ENCODE measurements around the gene RBP3.

The RBP3 gene

GRCh38 chr10:47358457-47358856, 10.3 kb downstream of the RBP3 start:
- TF ChIP-seq CREB5 (CRISPR knock-in tag; IDR thresholded peaks at IDR 0.05; ENCODE audit: low read depth) (no peak), PATZ1 (CRISPR knock-in tag; IDR thresholded peaks at IDR 0.05; ENCODE audit: borderline replicate concordance) (no peak), CSRNP3 (CRISPR knock-in tag; IDR thresholded peaks at IDR 0.05) (no peak)
- no peak for ATAC-seq

GRCh38 chr10:47359101-47359500, 10.9 kb downstream of the RBP3 start:
- no peak for ATAC-seq
- TF ChIP-seq PPARA (CRISPR knock-in tag; IDR thresholded peaks at IDR 0.05; ENCODE audit: borderline replicate concordance), result no peak
- no peak for TF ChIP-seq PATZ1 (CRISPR knock-in tag; IDR thresholded peaks at IDR 0.05; ENCODE audit: borderline replicate concordance)
- no peak for TF ChIP-seq OSR1 (CRISPR knock-in tag; IDR thresholded peaks at IDR 0.05)
- no peak for TF ChIP-seq CSDC2 (CRISPR knock-in tag; IDR thresholded peaks at IDR 0.05)
- no peak for TF ChIP-seq TSHZ2 (CRISPR knock-in tag; IDR thresholded peaks at IDR 0.05)
- TF ChIP-seq CREB5 (CRISPR knock-in tag; IDR thresholded peaks at IDR 0.05; ENCODE audit: low read depth), result no peak
- no peak for TF ChIP-seq BACH2 (CRISPR knock-in tag; IDR thresholded peaks at IDR 0.05; ENCODE audit: borderline replicate concordance)

- no peak for ATAC-seq
- no peak for TF ChIP-seq PPARA (CRISPR knock-in tag; IDR thresholded peaks at IDR 0.05; ENCODE audit: borderline replicate concordance)
- TF ChIP-seq BACH2 (CRISPR knock-in tag; IDR thresholded peaks at IDR 0.05; ENCODE audit: borderline replicate concordance), result no peak
- TF ChIP-seq TCF4 (CRISPR knock-in tag; IDR thresholded peaks at IDR 0.05; ENCODE audit: borderline replicate concordance), result no peak
- no peak for TF ChIP-seq CREB5 (CRISPR knock-in tag; IDR thresholded peaks at IDR 0.05; ENCODE audit: low read depth)
- TF ChIP-seq ZNF565 (CRISPR knock-in tag; conservative IDR thresholded peaks at IDR 0.05; ENCODE audit: low read depth), result no peak
These were observed 11.7 kb downstream of the RBP3 start for GRCh38 chr10:47359626-47360418.

GRCh38 chr10:47360419-47361040, 12.4 kb downstream of the RBP3 start:
- no peak for ATAC-seq
- TF ChIP-seq ISL1 (CRISPR knock-in tag; IDR thresholded peaks at IDR 0.05) (no peak), ZNF565 (CRISPR knock-in tag; conservative IDR thresholded peaks at IDR 0.05; ENCODE audit: low read depth) (no peak), ARNTL (CRISPR knock-in tag; IDR thresholded peaks at IDR 0.05; ENCODE audit: borderline replicate concordance, low read depth) (no peak), ZNF70 (CRISPR knock-in tag; IDR thresholded peaks at IDR 0.05) (no peak), RARB (CRISPR knock-in tag; IDR thresholded peaks at IDR 0.05) (no peak), ESRRG (CRISPR knock-in tag; IDR thresholded peaks at IDR 0.05) (no peak), PPARA (CRISPR knock-in tag; IDR thresholded peaks at IDR 0.05; ENCODE audit: borderline replicate concordance) (no peak), ZFP3 (CRISPR knock-in tag; IDR thresholded peaks at IDR 0.05) (no peak), ZFP30 (CRISPR knock-in tag; IDR thresholded peaks at IDR 0.05) (no peak), TOX (CRISPR knock-in tag; IDR thresholded peaks at IDR 0.05; ENCODE audit: borderline replicate concordance) (no peak), SNAI2 (CRISPR knock-in tag; IDR thresholded peaks at IDR 0.05) (no peak), POU6F1 (CRISPR knock-in tag; IDR thresholded peaks at IDR 0.05; ENCODE audit: borderline replicate concordance, low read depth) (no peak)

Data from SK-N-SH treated with all-trans-retinoic acid at 6 μM for 48 hours (cell line).